Measurements from ENCODE around the gene NFIC. TPM values are rescaled to one million over a fixed set of nuclear protein-coding genes. Genes with fewer than 3 reads are reported as not detected.

NFIC gene
- total and polyA plus RNA-seq, 10 of the 15 experiments (the other 5 are each of a cell fraction or from before 2014, with no cell fraction given), result 0.71 to 53.5 (median 10.2) TPM

- CTCF ChIA-PET, result no interaction called here
- Histone ChIP-seq H3K79me2 (ENCODE audit: control insufficient read depth, insufficient read depth, low read length) (peaks cover 14% of the 10 kb centered on the region), H3K27me3 (replicated peaks in 1 of 2; ENCODE audit: control insufficient read depth in 2 of 2, insufficient read depth in 2 of 2, low read length in 1 of 2) (no peaks in the 10 kb centered on the region), H3K4me1 (ENCODE audit: control insufficient read depth, insufficient read depth, low read length) (no peaks in the 10 kb centered on the region), H3K9ac (ENCODE audit: control insufficient read depth, insufficient read depth, low read length) (no peak overlapping the region), H3K27ac (ENCODE audit: control insufficient read depth, insufficient read depth) (no peak overlapping the region), H4K20me1 (ENCODE audit: control insufficient read depth, insufficient read depth) (no peaks in the 10 kb centered on the region), H3K4me2 (ENCODE audit: control insufficient read depth, insufficient read depth) (no peak overlapping the region), H3K4me3 (no peak overlapping the region), H3K36me3 (ENCODE audit: control insufficient read depth in 2 of 2, insufficient read depth in 2 of 2, low read length in 1 of 2) (peaks cover 9 to 14% of the 10 kb centered on the region in 2 experiments), H2AFZ (ENCODE audit: control insufficient read depth, low read depth, low read length) (no peak overlapping the region), H3K9me3 (replicated peaks; ENCODE audit: control insufficient read depth, insufficient read depth, low read length) (no peaks in the 10 kb centered on the region; the same call in 2 of the 3 replicates)
- 82% methylated on average over 18 of the region's 49 CpGs for WGBS (ENCODE audit: insufficient coverage, insufficient replicate concordance, low lambda C conversion rate, missing lambda C conversion rate)
- ATAC-seq (no peak), DNase-seq (ENCODE audit: low read depth, low spot score) (no peak), FAIRE-seq (no peak)
- TF ChIP-seq CREB1 (IDR thresholded peaks at IDR 0.05; ENCODE audit: low read depth) (no peak), MEF2A (IDR thresholded peaks at IDR 0.05; ENCODE audit: insufficient read depth, low read depth, low read length) (no peak), ZBTB40 (IDR thresholded peaks at IDR 0.05; ENCODE audit: borderline replicate concordance) (no peak), POU2F2 (IDR thresholded peaks at IDR 0.05; ENCODE audit: borderline replicate concordance, low read depth, low read length) (no peak), BACH1 (IDR thresholded peaks at IDR 0.05; ENCODE audit: borderline replicate concordance) (no peak)
- BruUV-seq (replicated peaks), result no TSS peak
- RAD21 ChIA-PET (ENCODE audit: unreplicated experiment), result no interaction called here
- intact Hi-C loops (cut with micrococcal nuclease; ENCODE audit: unreplicated experiment), result no loop called here
- in situ Hi-C loops (cut with MboI), result no loop called here
- POLR2A ChIA-PET, result no interaction called here
- SMC1A ChIA-PET (ENCODE audit: uncharacterized antibody, unreplicated experiment), result no interaction called here
Measured at GRCh38 chr19:3403489-3404323, 37.3 kb downstream of the NFIC start.
